Measurements from ENCODE around the gene PDE11A. TPM values are rescaled to one million over a fixed set of nuclear protein-coding genes. Genes with fewer than 3 reads are reported as not detected.

PDE11A gene
- total and polyA plus RNA-seq, 2 of the 8 experiments (the other 6 are each of a cell fraction or from before 2014, with no cell fraction given) = 0.19 to 0.23 TPM

- TF ChIP-seq SAP30 (IDR thresholded peaks at IDR 0.05; ENCODE audit: insufficient read depth, insufficient replicate concordance, low read length) = no peak
Measured at GRCh38 chr2:177582000-177582399, 490.6 kb downstream of the PDE11A start (continued).

Measured in H1 (cell line).